HG03521 (cell line): ENCODE measurements around the gene PPP1R12C.

ENCODE experiments used
- ATAC-seq: cut with Tn5 transposase; IDR thresholded peaks from one replicate; pipeline ENCODE4 v1.9.1; 2021; ENCODE audit warnings: mild to moderate bottlenecking, moderate library complexity; ENCODE audit not compliant: unreplicated experiment

The PPP1R12C gene

GRCh38 chr19:55146705-55147273 lies 29.4 kb upstream of the PPP1R12C start:
- ATAC-seq: no peak

DNA sequence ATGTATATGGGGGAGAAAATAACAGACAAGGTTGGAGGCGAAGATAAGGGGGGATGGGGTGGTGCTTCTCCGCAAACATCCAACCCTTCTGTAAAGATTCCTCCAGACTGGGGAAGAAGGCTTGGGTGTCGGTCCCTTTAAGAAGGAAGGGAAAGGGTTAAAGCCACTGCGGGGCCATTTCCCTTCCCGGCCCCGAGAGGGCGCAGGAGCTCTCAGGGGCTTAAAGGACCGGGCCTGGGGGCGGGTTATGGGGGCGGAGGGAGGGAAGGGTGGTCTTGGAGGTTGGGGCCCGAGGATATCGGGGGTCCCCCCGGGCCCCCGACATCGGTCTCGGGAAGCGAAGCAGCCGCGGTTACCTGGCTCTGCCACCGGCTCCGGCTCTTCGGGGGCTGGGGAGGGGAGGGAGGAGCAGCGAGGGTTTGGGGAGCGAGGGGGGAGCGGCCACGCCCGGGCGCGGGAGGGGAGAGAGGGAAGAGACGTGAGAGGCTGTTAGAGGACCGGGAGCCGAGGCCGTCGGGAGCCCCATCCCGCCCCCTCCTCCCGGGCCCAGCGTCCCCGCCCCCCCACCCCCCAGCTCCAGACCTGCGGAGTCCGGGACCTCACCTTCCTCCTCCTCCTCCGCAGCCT lies 28.8 kb upstream of the PPP1R12C start:
- no peak for ATAC-seq

DNA sequence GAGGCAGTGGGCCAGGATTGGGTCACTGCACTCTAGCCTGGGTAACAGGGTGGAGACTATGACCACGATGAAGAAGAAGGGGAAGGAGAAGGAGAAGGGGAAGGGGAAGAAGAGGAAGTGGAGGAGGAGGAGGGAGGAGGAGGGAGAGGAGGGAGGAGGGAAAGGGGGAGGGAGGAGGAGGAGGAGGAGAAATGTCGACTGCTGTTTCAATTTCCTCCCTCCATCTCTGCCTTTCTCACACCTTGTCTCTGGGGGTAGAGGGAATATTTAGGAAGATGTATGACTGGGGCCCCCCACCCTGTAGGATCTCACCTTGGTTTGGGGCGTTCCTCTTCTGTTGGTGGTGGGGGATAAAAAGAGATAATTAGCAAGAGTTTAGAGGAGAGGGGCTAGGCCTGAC lies 27.8 kb upstream of the PPP1R12C start:
- ATAC-seq: no peak

- no peak for ATAC-seq
Observed at GRCh38 chr19:55141696-55142095, 24.3 kb upstream of the PPP1R12C start.

DNA sequence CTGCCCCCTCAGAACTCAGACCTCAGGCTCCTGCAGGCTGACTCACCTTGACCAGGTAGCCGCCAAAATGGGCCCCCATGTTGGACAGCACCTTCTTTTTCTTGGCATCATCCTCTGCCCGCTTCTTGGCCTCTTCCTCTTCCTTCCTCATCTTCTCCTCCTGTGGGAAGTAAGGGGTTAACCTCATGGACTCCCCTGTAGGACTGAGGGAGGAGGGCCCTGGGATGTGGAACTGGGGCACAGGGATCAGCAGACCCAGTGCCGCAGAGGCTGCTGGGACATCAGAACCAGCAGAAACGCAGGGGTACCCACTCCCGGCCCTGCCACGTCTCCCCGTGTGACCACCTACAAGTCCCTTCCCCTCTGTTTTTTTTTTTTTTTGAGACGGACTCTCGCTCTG lies 20.5 kb upstream of the PPP1R12C start:
- no peak for ATAC-seq

- ATAC-seq: no peak
Observed at GRCh38 chr19:55136399-55137102, 19.1 kb upstream of the PPP1R12C start.

- no peak for ATAC-seq
Observed at GRCh38 chr19:55134736-55135135, 17.3 kb upstream of the PPP1R12C start.

DNA sequence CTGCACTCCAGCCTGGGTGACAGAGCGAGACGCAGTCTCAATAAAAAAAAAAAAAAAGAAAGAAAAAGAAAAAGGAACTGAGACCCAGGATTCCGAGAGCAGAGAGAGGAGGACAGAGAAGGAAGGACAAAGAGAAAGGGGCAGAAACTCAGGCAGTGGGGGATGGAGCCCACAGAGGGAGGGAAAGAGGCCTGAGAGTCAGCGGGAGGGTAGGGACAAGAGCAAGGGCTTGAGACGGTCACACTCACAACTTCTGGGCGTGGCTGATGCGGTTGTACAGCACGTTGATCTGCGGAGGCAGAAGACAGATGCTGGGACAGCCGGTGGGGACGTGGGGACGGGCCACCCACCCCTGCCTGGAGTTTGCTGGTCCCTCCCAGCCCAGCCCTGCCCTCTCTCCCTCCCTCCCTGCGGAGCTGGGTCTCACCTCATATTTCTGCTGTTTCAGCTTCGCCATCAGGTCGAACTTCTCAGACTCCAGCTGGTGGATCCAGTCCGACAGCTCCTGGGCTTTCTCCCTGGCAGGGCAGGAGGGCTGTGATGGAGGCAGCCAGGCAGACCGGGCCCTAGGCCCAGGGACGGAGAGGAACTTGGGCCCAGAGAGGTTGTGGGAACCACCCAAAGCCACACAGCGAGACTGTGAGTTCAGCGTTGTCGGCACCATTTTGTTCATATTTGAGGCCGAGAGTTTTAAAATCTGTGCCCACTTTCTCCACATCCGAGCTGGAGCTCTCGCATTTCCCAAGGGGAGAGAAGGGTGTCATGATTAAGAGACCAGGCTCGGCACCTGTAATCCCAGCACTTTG lies 16.4 kb upstream of the PPP1R12C start:
- no peak for ATAC-seq

- no peak for ATAC-seq
Observed at GRCh38 chr19:55132453-55133129, 15.2 kb upstream of the PPP1R12C start.

GRCh38 chr19:55131421-55131820 lies 14.0 kb upstream of the PPP1R12C start:
- ATAC-seq: no peak

DNA sequence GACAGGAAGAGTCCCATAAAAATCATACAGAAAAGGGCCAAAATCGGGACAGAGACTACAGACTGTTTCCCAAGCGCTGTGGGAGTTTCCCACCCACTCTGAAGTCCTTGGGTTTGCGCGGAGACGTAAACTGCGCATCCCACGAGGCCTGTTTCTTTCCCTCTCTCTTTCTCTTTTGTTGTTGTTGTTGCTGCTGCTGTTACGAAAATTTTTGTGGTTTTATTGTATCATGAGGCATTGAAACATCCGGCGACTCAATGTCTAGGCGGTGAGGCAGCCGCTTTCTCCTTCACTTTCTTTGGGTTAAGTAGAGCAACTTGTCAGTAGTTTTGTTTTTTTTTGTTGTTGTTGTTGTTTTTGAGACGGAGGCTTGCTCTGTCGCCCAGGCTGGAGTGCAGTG lies 1.6 kb upstream of the PPP1R12C start:
- ATAC-seq: no peak

GRCh38 chr19:55118401-55118991 lies 1.1 kb upstream of the PPP1R12C start:
- ATAC-seq: no peak

- peak; percentile 85 for ATAC-seq
Observed at GRCh38 chr19:55117663-55118391, 390 bp upstream of the PPP1R12C start.

GRCh38 chr19:55116232-55116858 lies 1.1 kb downstream of the PPP1R12C start:
- ATAC-seq: no peak

GRCh38 chr19:55115446-55116065 lies 1.9 kb downstream of the PPP1R12C start:
- ATAC-seq: no peak

GRCh38 chr19:55114566-55115145 lies 2.8 kb downstream of the PPP1R12C start:
- no peak for ATAC-seq

- no peak for ATAC-seq
Observed at GRCh38 chr19:55113570-55114039, 3.8 kb downstream of the PPP1R12C start.

DNA sequence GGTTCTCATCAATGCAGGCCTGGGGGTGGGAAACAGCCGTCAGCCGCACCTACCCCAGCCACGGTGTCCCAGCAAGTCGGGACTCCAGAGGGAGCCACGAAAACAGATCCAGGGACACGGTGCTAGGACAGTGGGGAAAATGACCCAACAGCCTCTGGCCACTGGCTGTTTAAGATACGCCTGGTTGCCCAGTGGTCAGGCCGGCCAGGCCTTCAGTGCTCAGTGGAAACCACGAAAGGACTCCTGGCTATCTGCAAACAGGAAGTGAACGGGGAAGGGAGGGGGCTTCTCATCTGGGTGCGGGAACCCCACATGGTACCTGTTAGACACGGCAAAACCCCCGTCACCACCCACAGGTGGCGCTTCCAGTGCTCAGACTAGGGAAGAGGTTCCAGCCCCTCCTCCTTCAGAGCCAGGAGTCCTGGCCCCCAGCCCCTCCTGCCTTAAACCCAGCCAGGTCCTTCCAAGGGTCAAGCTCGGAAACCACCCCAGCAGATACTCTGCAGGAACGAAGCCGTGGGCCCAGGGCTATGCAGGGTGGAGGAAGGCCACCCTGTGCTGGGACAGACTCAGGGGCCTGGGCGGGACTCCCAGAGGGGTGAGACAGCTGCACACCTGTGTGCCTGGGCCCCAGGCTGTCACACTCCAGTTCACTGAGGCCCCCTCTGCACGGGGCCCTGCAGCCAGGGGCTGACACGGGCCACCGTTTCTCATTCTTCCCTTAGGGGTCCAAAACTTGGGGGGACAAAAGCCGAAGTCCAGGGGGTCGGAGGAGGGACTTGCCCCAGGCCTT lies 4.5 kb downstream of the PPP1R12C start:
- no peak for ATAC-seq
